Ovary (tissue), 3 donors: ENCODE measurements around the gene TOM1L2.

Source experiments
- CTCF ChIP-seq, 3 donors: fragments of 450-650 bp in 2 of 3; fragments of 200-600 bp in 1 of 3; IDR thresholded peaks; one replicate each; pipeline versions ENCODE4 v1.5.1 to v1.8.0; 2016 to 2022; ENCODE audit warnings: antibody characterized with exemption in 3 of 3, mild to moderate bottlenecking in 1 of 3
- EP300 ChIP-seq: sonication (generic); formaldehyde crosslinking; IDR thresholded peaks from one replicate; pipeline ENCODE4 v1.6.1; 2017; ENCODE audit warnings: antibody characterized with exemption
- POLR2A ChIP-seq: fragments of 450-650 bp; IDR thresholded peaks from one replicate; pipeline ENCODE4 v1.6.1; 2017; ENCODE audit warnings: antibody characterized with exemption, mild to moderate bottlenecking, moderate library complexity
- donor health status: DM: no; HTN: no; CAD: no.

- no peak for TF ChIP-seq CTCF (IDR thresholded peaks at IDR 0.05)
- no peak for TF ChIP-seq EP300
- TF ChIP-seq POLR2A: no peak
These were observed 29.4 kb downstream of the TOM1L2 start for GRCh38 chr17:17942846-17943245.
